Transverse colon (tissue), 4 donors: ENCODE measurements around the gene CDC42BPB. TPM values are rescaled to one million over a fixed set of nuclear protein-coding genes. Genes with fewer than 3 reads are reported as not detected.

ENCODE experiments used
- DNase-seq: peaks from one replicate; pipeline ENCODE4 v3.0.0-alpha.2; 2019
- H3K27ac ChIP-seq, 4 donors: fragments of 200-600 bp; sonication (generic); 2 replicates each; pipeline ENCODE4 v1.5.1; 2016 to 2018; ENCODE audit warnings: inconsistent platforms in 4 of 4
- H3K27me3 ChIP-seq: fragments of 200-600 bp; sonication (generic); 2 replicates; pipeline ENCODE4 v1.5.1; 2017; ENCODE audit warnings: inconsistent platforms
- H3K36me3 ChIP-seq, 4 donors: fragments of 200-600 bp; sonication (generic); 2 replicates each; pipeline ENCODE4 v1.5.1; 2017 to 2019; ENCODE audit warnings: inconsistent platforms in 4 of 4
- H3K4me1 ChIP-seq, 4 donors: fragments of 200-600 bp; sonication (generic); 2 replicates each; pipeline ENCODE4 v1.5.1; 2017 to 2020; ENCODE audit warnings: inconsistent platforms in 4 of 4
- H3K4me3 ChIP-seq, 4 donors: fragments of 200-600 bp; sonication (generic); 1 replicate in 1 of 4; 2 replicates in 3 of 4; pipeline versions ENCODE4 v1.5.1 to v1.6.1; 2017 to 2019; ENCODE audit warnings: inconsistent platforms in 4 of 4
- H3K9me3 ChIP-seq, 2 donors: fragments of 200-600 bp; sonication (generic); 2 replicates each; pipeline ENCODE4 v1.5.1; 2017 to 2019; ENCODE audit warnings: inconsistent platforms in 2 of 2
- EP300 ChIP-seq: sonication (generic); formaldehyde crosslinking; IDR thresholded peaks from one replicate; pipeline ENCODE4 v1.6.1; 2017; ENCODE audit warnings: antibody characterized with exemption, low read depth
- POLR2A ChIP-seq: fragments of 450-650 bp; IDR thresholded peaks from one replicate; pipeline ENCODE4 v1.6.1; 2016; ENCODE audit warnings: antibody characterized with exemption, mild to moderate bottlenecking, moderate library complexity
- POLR2AphosphoS5 ChIP-seq, 3 donors: sonication (generic); formaldehyde crosslinking; IDR thresholded peaks; one replicate each; pipeline ENCODE4 v1.6.1; 2016; ENCODE audit warnings: antibody characterized with exemption in 3 of 3
- WGBS, 2 donors: methylation state at CpG; one replicate each; pipeline ENCODE4 v1.1.5; 2018; ENCODE audit warnings: low coverage in 1 of 2; 5-methylcytosine and 5-hydroxymethylcytosine counted together
- in situ Hi-C, 4 donors: fragments of 200-750 bp; cut with MboI; loops; one replicate each; pipeline versions ENCODE4 v1.15.0 to v1.15.1; 2017; ENCODE audit warnings: low sequenced_read_pairs in 3 of 4, low pct_ligation_motif_present in 1 of 4, low pct_unique_long_range_greater_than_20kb in 1 of 4
- intact Hi-C: fragments of 100-400 bp; cut with DNase I; formaldehyde crosslinking; loops from one replicate; pipeline ENCODE4 v1.15.1; 2023; ENCODE audit warnings: low total_unique reads
- total RNA-seq, 4 donors: library from RNA; depleted of rRNA; stranded (reverse); fragments of >200 nt; gene quantifications; one replicate each; pipeline ENCODE4 v1.1.0, GENCODE V29; 2016
- TF ChIP-seq, protein P1 (sequence below), 5 experiments: fragments of 200-600 bp in 3 of 5; fragments of 450-650 bp in 2 of 5; sonication (generic) in 3 of 5; IDR thresholded peaks; 1 replicate in 2 of 5; 2 replicates in 3 of 5; pipeline ENCODE4 v1.5.1; 2016 to 2017; ENCODE audit warnings: antibody characterized with exemption in 5 of 5, inconsistent platforms in 3 of 5, mild to moderate bottlenecking in 2 of 5, moderate library complexity in 1 of 5

Gene CDC42BPB
- total RNA-seq, 4 donors from 2014 or later, result 109 to 160 (median 123) TPM

DNA sequence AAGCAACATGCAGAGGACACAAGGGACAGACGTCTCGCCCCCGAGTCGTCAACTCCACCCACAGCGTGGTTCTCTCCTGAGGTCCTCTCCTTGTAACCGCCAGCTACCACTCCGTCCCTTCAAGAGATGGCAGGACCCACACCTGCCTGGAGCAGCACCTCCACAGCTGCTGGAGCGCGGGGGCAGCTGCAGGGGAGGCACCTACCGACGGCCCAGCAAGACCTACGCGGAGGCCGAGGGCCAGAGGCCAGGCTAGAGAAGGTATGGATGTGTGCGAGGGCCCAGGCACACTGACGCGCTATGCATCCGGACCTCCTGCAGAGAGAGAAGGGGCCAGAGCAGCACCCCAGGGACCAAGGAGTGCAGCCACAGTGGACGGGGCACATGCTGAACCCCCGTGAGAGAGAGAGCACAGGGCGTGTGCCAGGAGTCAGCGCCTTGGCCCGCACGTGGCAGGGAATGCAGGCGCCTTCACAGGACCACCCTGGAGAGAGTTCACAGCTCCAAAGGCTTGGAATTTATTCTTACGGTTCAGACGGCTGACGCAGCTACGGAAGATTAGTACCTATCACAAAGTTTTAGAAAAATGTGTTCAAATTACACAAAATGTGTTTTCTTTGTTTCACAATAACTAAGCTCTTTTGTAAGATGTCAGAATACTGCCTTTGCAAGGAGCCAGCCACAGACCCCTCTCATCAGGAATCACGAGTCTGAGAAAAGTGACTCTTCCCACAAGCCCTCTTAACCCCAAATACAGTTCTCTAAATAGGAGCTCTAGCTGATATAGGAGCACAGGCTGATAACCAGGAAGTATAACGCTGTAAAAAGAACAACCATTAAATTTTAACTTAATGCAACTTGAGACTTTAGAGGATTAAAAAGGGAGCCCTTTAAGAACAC, 36.8 kb downstream of the CDC42BPB start:
- 68 to 88% methylated on average over 3 to 19 of the region's 31 CpGs for WGBS, 2 donors
- H3K27me3 ChIP-seq, result no peaks in the 10 kb centered on the region
- no peak overlapping the region for H3K4me3 ChIP-seq
- H3K36me3 ChIP-seq, result no peaks in the 10 kb centered on the region
- no peak for DNase-seq
- in situ Hi-C loops, result no loop called here
- H3K27ac ChIP-seq, result no peak overlapping the region
- TF ChIP-seq POLR2AphosphoS5 (IDR thresholded peaks at IDR 0.05), result no peak
- TF ChIP-seq EP300, result no peak
- no peak for TF ChIP-seq POLR2A
- TF ChIP-seq, protein P1, sequence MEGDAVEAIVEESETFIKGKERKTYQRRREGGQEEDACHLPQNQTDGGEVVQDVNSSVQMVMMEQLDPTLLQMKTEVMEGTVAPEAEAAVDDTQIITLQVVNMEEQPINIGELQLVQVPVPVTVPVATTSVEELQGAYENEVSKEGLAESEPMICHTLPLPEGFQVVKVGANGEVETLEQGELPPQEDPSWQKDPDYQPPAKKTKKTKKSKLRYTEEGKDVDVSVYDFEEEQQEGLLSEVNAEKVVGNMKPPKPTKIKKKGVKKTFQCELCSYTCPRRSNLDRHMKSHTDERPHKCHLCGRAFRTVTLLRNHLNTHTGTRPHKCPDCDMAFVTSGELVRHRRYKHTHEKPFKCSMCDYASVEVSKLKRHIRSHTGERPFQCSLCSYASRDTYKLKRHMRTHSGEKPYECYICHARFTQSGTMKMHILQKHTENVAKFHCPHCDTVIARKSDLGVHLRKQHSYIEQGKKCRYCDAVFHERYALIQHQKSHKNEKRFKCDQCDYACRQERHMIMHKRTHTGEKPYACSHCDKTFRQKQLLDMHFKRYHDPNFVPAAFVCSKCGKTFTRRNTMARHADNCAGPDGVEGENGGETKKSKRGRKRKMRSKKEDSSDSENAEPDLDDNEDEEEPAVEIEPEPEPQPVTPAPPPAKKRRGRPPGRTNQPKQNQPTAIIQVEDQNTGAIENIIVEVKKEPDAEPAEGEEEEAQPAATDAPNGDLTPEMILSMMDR (IDR thresholded peaks at IDR 0.05), result no peak
- H3K4me1 ChIP-seq, result peaks cover 0 to 52% (median 22%) of the 10 kb centered on the region in 4 donors
- H3K9me3 ChIP-seq, result no peaks in the 10 kb centered on the region
- intact Hi-C loops, result no loop called here

DNA sequence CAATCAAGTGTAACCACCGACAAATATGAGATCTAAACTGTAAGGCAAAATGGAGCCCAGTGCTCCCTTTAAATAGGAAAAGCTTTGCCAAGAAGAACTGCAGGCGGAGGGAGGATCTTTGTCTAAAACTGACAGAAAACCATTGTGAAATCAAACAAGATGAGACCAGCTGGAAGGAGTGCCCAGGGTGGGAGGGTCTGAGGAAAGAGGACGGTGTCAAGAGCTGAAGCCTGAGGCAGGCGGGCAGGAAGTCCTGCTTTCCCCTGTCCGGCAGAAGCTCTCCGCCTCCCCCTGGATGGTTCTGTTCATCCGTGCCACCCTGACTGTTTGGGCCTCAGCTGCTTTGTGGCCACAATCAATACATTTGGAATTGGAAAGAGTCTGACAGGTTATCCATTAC, 37.5 kb downstream of the CDC42BPB start:
- 69% methylated on average over 7 of the region's 7 CpGs; no CpG with 5 or more reads in 1 of the 2 donors for WGBS, 2 donors

DNA sequence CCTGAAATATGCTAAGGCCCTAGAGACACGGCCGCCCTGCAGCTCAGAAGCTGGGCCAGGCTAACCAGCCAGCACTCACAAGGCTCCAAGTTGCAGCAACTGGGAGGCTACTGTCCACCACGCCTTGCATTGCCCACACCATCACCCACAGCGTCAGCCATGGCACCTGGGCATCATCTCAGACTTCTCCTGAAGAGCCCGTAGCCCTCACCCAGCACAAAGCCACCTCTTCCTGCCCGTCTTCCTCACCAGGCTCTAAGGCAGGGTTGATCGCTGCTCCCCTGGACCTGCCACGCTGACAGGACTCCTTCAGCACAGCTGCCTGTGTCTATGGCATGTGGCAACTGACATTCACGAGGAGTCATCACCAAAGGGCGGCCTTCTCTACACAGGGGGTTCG, 38.1 kb downstream of the CDC42BPB start:
- Histone ChIP-seq H3K27ac (no peak overlapping the region), H3K9me3 (no peaks in the 10 kb centered on the region), H3K4me3 (no peak overlapping the region), H3K4me1 (peaks cover 0 to 61% (median 29%) of the 10 kb centered on the region in 4 donors), H3K27me3 (no peaks in the 10 kb centered on the region), H3K36me3 (no peaks in the 10 kb centered on the region)
- WGBS, 2 donors, result 80 to 96% methylated on average over 1 to 11 of the region's 11 CpGs
- in situ Hi-C loops, result no loop called here
- no peak for DNase-seq
- intact Hi-C loops, result no loop called here
- TF ChIP-seq POLR2AphosphoS5 (IDR thresholded peaks at IDR 0.05) (no peak), EP300 (no peak), POLR2A (no peak)
- TF ChIP-seq, protein P1 (IDR thresholded peaks at IDR 0.05), result no peak

More for the DNA sequence above, 37.5 kb downstream of the CDC42BPB start:
- H3K4me1 ChIP-seq, result peaks cover 0 to 58% (median 26%) of the 10 kb centered on the region in 4 donors
- no peak overlapping the region for H3K27ac ChIP-seq
- no peak overlapping the region for H3K4me3 ChIP-seq
- no peaks in the 10 kb centered on the region for H3K9me3 ChIP-seq
- no peak for DNase-seq
- in situ Hi-C loops (no loop called here), intact Hi-C loops (no loop called here)
- TF ChIP-seq POLR2A (no peak), EP300 (no peak), POLR2AphosphoS5 (IDR thresholded peaks at IDR 0.05) (no peak)
- TF ChIP-seq, protein P1 (IDR thresholded peaks at IDR 0.05), result no peak
- no peaks in the 10 kb centered on the region for H3K27me3 ChIP-seq
- no peaks in the 10 kb centered on the region for H3K36me3 ChIP-seq

DNA sequence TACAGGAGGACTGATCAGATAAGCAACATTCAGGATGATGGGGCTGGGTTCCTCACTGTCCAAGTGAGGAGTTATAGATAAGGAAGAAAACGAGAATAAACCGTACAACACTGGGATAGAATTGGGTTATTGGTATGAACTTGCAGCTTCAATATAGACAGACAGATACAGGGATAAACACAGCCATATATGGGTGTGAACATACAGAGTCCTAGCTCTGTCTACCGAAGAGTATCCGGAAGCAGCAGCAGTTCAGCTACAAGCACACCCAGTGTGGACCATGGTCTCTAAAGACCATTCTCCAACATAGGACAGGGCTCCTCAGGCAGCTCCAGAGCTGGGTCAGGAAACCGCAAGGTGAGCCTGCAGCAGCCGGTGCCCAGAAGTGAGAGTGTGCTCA, 40.8 kb downstream of the CDC42BPB start:
- Histone ChIP-seq H3K4me1 (peaks cover 0 to 43% (median 19%) of the 10 kb centered on the region in 4 donors), H3K36me3 (no peaks in the 10 kb centered on the region), H3K27ac (no peak overlapping the region), H3K4me3 (no peak overlapping the region), H3K9me3 (no peaks in the 10 kb centered on the region), H3K27me3 (no peaks in the 10 kb centered on the region)
- 67 to 85% methylated on average over 2 to 6 of the region's 6 CpGs for WGBS, 2 donors
- no peak for DNase-seq
- in situ Hi-C loops, result no loop called here
- TF ChIP-seq, protein P1 (IDR thresholded peaks at IDR 0.05), result no peak
- TF ChIP-seq POLR2AphosphoS5 (IDR thresholded peaks at IDR 0.05) (no peak), POLR2A (no peak), EP300 (no peak)
- intact Hi-C loops, result no loop called here
